Peyer's patch (tissue), 4 donors: ENCODE results near the gene DCHS2.

Source experiments
- CTCF ChIP-seq, 6 experiments: fragments of 450-650 bp in 4 of 6; fragments of 200-600 bp in 2 of 6; sonication (generic) in 1 of 6; IDR thresholded peaks; one replicate each; pipeline ENCODE4 v1.5.1; 2017 to 2019; ENCODE audit warnings: antibody characterized with exemption in 6 of 6, mild to moderate bottlenecking in 3 of 6, moderate library complexity in 1 of 6
- POLR2A ChIP-seq, 2 donors: fragments of 450-650 bp; IDR thresholded peaks; one replicate each; pipeline ENCODE4 v1.5.1; 2017; ENCODE audit warnings: antibody characterized with exemption in 2 of 2, mild to moderate bottlenecking in 2 of 2, moderate library complexity in 2 of 2

GRCh38 chr4:154360491-154360890 lies 131.1 kb downstream of the DCHS2 start:
- TF ChIP-seq POLR2A (IDR thresholded peaks at IDR 0.05) (no peak), CTCF (IDR thresholded peaks at IDR 0.05) (no peak)
